GM19468 (cell line): ENCODE results near the gene EXOC3L2.

Source experiments
- ATAC-seq: cut with Tn5 transposase; IDR thresholded peaks from one replicate; pipeline ENCODE4 v1.9.1; 2021; ENCODE audit warnings: mild to moderate bottlenecking, moderate library complexity, moderate number of reproducible peaks; ENCODE audit not compliant: unreplicated experiment; ENCODE audit errors: extremely low read depth

The EXOC3L2 gene

GRCh38 chr19:45186509-45187334 is 58.5 kb downstream of the EXOC3L2 start:
- ATAC-seq, result no peak

GRCh38 chr19:45184115-45184514 is 61.1 kb downstream of the EXOC3L2 start:
- ATAC-seq, result no peak

GRCh38 chr19:45182758-45183157 is 62.4 kb downstream of the EXOC3L2 start:
- no peak for ATAC-seq

- no peak for ATAC-seq
Observed at GRCh38 chr19:45180936-45181335, 64.3 kb downstream of the EXOC3L2 start.

DNA sequence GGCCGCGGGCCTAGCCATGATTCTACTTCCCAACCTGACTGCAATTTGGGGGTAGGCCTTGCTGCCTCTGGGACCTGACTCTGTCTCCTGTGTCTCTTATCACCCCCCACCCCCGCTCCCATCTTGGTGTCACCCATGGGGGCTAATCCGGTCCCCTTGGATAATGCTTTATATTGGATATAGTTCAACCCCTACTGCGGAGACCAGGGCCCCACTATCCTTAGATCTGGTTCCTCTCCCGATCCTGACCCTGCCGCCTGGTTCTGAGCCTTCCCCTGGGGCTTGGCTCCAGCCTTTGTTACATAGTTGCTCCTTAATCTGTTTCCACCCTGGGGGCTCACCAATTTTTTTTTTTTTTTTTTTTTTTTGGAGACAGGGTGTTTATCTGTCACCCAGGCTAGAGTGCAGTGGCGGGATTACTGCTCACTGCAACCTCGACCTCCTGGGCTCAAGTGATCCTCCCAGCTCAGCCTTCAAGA is 65.3 kb downstream of the EXOC3L2 start:
- ATAC-seq, result no peak

GRCh38 chr19:45179072-45179891 is 65.9 kb downstream of the EXOC3L2 start:
- no peak for ATAC-seq

GRCh38 chr19:45178262-45179071 is 66.7 kb downstream of the EXOC3L2 start, which contains the start of gene BLOC1S3:
TSS of gene BLOC1S3 (plus strand) at chr19:45178784. CDS start at chr19:45179297, 513 bp downstream.
- ATAC-seq, result peak; percentile 75

DNA sequence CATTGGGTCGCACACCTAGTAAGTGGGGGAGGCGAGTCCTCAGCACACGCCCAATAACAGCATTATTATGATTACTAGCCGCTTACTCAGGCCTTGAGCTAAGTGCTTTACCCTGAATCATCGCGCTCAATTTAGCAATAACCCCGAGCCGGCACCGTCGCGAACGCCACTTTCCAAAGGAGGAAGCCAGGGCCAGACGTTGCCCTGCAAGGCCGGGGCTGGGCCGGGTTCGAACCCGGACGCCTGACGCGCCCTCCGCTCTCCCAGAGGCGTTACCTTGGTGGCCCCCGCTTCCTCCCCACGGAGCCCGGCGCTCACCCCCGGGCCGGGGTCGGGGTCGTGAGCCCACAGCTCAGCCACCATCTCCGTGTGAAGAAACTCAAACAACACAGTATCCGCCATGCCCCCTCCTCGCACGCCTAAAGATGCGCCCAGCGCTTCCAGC is 67.4 kb downstream of the EXOC3L2 start, which contains the start of gene TRAPPC6A:
TSS of gene TRAPPC6A (minus strand) at position 421 of the 445 bp plus-strand sequence. CDS start at position 402, 19 bp downstream.
- peak; percentile 3 for ATAC-seq

GRCh38 chr19:45175515-45176345 is 69.5 kb downstream of the EXOC3L2 start:
- no peak for ATAC-seq

DNA sequence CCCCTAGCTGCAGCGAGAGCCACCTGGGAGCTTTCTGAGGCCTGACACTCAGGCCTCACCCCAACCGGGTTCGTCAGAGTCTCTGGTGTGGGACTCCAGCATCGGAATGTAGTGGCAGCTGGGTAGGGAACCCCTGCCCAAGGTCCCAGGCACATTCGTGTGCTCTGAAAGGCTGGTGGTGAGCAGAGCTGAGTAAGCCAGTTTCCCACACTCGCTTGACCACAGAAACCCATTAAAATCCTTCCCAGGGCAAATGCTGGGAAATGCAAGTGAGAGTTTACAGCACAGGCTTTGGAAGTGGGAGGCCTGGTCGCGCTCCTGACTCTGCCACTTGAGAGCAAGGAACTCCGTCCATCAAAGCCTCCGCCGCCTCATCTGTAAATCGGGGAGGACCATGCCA is 71.4 kb downstream of the EXOC3L2 start:
- no peak for ATAC-seq

DNA sequence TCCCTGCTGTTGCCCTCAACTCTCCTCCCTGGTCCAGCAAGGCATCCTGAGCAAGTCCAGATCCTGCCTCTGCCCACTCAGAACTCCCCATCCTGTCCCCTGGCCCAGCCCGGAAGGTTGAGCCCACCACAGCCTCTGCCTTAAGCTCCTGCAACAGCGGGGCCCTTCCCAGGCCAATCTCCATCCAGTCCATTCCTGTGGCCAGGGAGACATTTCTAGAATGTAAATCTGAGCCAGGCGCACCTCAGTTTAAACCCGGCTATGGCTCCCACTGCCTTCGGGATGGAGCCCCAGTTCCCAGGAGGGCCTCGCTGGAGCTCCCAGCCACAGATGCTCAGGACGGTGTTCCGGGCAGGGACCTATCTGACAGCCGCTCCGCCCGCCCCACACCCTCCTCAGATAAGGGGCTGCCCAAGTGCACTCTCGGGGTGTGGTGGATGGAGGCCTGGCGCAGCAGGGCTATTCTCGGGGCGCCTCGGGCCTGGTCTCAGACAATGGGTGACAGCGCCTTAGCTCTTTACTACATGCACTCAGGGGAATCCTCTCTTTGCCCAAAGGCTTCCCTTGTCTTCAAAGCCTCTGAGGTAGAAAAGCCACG is 72.5 kb downstream of the EXOC3L2 start:
- no peak for ATAC-seq

DNA sequence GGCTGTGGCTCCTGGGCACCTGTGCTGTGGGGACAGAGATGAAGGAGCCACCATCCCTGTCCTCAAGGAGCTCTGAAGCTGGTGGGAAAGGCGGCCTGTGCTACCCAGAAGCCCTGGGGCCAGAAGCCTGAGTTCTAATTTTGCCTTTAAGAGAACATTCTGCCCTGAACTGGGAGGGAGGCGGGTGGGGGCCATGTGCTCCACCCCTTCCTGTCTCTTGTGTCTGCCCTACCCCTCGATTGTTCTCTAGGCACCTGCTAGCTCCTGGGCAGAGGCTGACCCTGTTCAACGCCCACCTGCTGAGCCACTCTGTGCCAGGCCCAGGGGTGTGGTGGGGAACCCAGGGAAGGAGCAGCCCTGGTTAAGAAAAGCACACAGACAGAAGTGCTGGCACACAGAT is 73.0 kb downstream of the EXOC3L2 start:
- no peak for ATAC-seq

GRCh38 chr19:45171211-45171623 is 74.0 kb downstream of the EXOC3L2 start:
- no peak for ATAC-seq

DNA sequence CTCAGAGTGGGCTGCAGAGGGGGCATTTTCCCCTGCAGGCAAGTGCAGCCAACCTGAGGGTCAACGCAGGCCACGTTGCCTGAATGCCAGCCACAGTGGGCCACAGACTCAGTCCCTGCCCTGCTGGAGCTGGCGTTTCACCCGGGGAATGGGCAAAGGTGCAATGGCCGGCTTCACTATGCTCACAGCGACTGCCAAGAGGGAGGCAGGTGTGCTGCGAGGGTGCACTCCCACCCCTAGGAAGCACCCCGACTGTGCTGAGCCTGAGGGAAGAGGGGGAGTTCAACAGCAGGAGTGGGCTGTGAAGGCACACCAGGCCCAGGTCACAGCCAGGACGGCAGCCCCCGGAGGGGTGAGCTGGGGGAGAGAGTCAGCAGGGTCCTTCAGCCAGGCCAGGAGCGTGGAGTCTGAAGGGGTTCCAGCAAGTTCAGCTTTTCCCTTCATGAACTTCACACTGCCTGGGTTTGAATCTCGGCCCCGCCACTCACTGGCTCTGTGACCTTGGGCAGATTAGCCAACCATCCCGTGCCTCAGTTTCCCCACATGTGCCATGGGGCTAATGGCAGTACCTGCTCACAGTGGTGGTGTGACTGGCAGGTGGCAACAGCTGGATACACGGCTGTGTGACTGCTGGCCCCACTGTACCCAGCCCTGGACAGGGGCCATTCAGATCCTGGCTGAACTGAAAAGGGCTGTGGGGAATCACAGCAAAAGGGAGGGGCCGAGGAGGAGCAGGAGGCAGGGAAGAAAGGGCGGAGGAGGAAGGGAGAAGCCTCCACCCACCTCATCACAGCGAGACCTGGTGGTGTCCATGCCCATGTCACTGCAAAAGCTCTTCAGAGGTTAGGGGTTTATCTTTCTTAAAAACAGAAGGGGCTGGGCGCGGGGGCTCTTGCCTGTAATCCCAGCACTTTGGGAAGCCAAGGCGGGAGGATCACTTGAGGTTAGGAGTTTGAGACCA is 74.8 kb downstream of the EXOC3L2 start:
- ATAC-seq, result no peak

DNA sequence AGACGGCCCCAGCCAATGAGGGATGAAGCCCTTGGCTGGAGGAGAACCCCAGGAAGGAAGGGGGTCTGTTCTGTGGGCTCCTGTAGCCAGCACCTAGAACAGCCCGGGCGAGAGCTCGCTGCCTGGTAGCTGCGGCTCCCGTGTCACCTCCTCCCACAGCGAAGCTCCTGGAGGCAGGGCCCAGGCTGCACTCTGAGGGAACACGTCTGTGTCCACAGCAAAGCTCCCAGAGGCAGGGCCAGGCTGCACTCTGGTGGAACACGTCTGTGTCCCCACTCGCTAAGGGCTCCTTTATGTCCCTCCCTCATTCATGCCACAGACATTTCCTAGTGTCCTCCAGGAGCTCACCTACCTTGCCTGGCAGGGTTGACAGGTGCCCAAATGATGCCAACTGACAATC is 75.6 kb downstream of the EXOC3L2 start:
- no peak for ATAC-seq

DNA sequence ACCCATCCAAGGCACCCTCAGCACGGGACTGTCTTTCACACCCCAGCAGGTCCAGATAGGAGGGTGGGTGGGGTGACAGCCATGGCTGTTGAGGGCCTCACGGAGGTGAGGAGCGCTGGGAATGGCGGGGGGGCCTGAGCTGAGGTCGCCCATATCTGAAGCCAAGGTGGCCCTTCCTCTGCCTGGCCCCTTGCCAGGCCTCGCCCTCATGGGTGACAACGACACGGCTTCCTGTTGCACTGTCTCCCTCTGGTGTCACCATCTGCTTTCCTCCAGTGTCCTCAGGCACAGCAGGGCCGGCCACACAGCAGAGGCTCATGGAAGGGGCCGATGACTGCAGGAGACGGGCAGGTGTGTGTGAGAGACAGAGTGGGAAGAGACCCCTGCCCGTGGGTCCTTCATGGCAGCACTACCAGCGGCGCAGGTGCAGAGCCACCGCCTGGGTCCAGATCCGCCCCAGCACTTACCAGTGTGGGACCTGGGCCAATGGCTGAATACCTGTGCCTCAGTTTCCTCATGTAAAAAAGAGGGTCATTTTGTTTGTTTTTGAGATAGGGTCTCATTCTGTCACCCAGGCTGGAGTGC is 76.3 kb downstream of the EXOC3L2 start:
- no peak for ATAC-seq

DNA sequence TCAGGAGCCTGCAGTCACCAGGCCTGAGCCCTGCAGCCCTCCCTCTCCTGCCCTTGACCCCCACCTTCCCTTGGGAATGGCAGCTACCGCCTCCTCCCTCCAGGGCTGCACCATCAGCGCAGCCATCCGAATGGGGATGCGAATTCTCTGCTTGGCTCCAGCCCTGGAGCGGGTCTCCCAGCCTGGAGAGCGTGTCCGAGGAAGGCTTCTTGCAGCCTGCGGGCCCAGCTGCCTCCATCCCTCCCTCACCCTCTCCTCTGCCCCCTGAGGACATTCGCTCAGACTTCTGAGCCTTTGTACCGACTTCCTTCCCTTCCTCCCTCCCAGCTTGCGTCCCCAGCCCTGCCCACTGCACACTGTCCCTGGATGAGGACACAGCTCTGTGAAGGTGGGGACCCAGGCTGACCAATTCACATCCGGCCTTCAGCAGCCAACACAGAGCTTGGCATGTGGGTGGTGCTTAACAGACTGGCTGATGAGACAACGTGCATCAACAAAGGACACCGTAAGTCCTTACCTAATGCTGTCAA is 78.4 kb downstream of the EXOC3L2 start:
- ATAC-seq, result no peak
